Natural killer cell (primary cell): ENCODE measurements around the gene ZNF548. TPM values are rescaled to one million over a fixed set of nuclear protein-coding genes. Genes with fewer than 3 reads are reported as not detected.

Source experiments
- ATAC-seq, 3 donors: fragments of 150-1000 bp in 2 of 3; fragments of 200-7000 bp in 1 of 3; cut with Tn5 transposase; 1 replicate in 1 of 3; 2 replicates in 2 of 3; pipeline ENCODE4 v1.10.0; 2021; ENCODE audit warnings: mild to moderate bottlenecking in 2 of 3, moderate library complexity in 2 of 3
- DNase-seq, 2 donors: peaks; one replicate each; pipeline versions ENCODE4 v3.0.0 to v3.0.0-alpha.2; 2013 to 2021; ENCODE audit warnings: mixed read lengths in 1 of 2
- H3K27ac ChIP-seq: one replicate; pipeline ENCODE4 v1.5.1; 2013; ENCODE audit warnings: mild to moderate bottlenecking, low read length
- H3K27me3 ChIP-seq: one replicate; pipeline ENCODE4 v1.6.1; 2013; ENCODE audit warnings: low read length; ENCODE audit not compliant: control insufficient read depth, insufficient read depth
- H3K36me3 ChIP-seq: one replicate; pipeline ENCODE4 v1.6.1; 2013; ENCODE audit warnings: low read length; ENCODE audit not compliant: control insufficient read depth, insufficient read depth
- H3K4me1 ChIP-seq: one replicate; pipeline ENCODE4 v1.6.1; 2013; ENCODE audit warnings: low read length; ENCODE audit not compliant: control insufficient read depth, insufficient read depth
- H3K4me3 ChIP-seq: one replicate; pipeline ENCODE4 v1.5.1; 2013; ENCODE audit warnings: low read length
- H3K9me3 ChIP-seq: one replicate; pipeline ENCODE4 v1.6.1; 2013; ENCODE audit warnings: low read length; ENCODE audit not compliant: control insufficient read depth, insufficient read depth
- H3K27ac Mint-ChIP-seq, 2 donors: one replicate each; pipeline ENCODE4 v1.8.0; 2022; ENCODE audit warnings: mild to moderate bottlenecking in 2 of 2, mixed read lengths in 2 of 2, moderate library complexity in 1 of 2
- H3K27me3 Mint-ChIP-seq, 2 donors: one replicate each; pipeline ENCODE4 v1.8.0; 2022; ENCODE audit warnings: low read depth in 2 of 2, mixed read lengths in 2 of 2
- H3K36me3 Mint-ChIP-seq: one replicate; pipeline ENCODE4 v1.8.0; 2022; ENCODE audit warnings: mixed read lengths
- H3K4me1 Mint-ChIP-seq, 2 donors: one replicate each; pipeline ENCODE4 v1.8.0; 2022; ENCODE audit warnings: mixed read lengths in 2 of 2
- H3K4me3 Mint-ChIP-seq: one replicate; pipeline ENCODE4 v1.8.0; 2022; ENCODE audit warnings: mild to moderate bottlenecking, moderate library complexity, mixed read lengths
- H3K9me3 Mint-ChIP-seq, 2 donors: one replicate each; pipeline ENCODE4 v1.8.0; 2022; ENCODE audit warnings: mixed read lengths in 2 of 2
- CTCF ChIP-seq: fragments of 200-600 bp; IDR thresholded peaks from one replicate; pipeline ENCODE4 v1.8.0; 2022; ENCODE audit warnings: antibody characterized with exemption
- WGBS: methylation state at CpG from one replicate; pipeline ENCODE4 v1.1.7; 2013; ENCODE audit warnings: missing lambda C conversion rate; ENCODE audit not compliant: insufficient coverage; 5-methylcytosine and 5-hydroxymethylcytosine counted together
- intact Hi-C: fragments of 100-400 bp; cut with micrococcal nuclease; formaldehyde crosslinking; loops from one replicate; pipeline ENCODE4 v1.14.2; 2022
- total RNA-seq, 4 donors: library from RNA; stranded (reverse); fragments of 120-200 nt in 1 of 4; gene quantifications; one replicate each; pipeline versions ENCODE4 v1.2.3 to v1.2.4, GENCODE V29; 2013 to 2022

ZNF548 gene
- total RNA-seq, 3 donors from 2014 or later (not counting 1 experiment from before 2014, with no cell fraction given) = 75.5 to 104 (median 96.9) TPM

- Mint-ChIP-seq H3K4me1 (peaks cover 32 to 33% of the 10 kb centered on the region in 2 donors), H3K36me3 (peaks cover 42% of the 10 kb centered on the region), H3K27me3 (peaks cover 8 to 16% of the 10 kb centered on the region in 2 donors), H3K9me3 (peaks cover 9 to 17% of the 10 kb centered on the region in 2 donors), H3K4me3 (peak within 1 kb of the TSS; percentile 98), H3K27ac (peak within 1 kb of the TSS; percentile 95 to 97)
- Histone ChIP-seq H3K9me3 (peaks cover 25% of the 10 kb centered on the region), H3K4me3 (peak within 1 kb of the TSS; percentile 91), H3K27me3 (peaks cover 2% of the 10 kb centered on the region), H3K27ac (peak within 1 kb of the TSS; percentile 77), H3K36me3 (peaks cover 25% of the 10 kb centered on the region), H3K4me1 (peaks cover 17% of the 10 kb centered on the region)
- intact Hi-C loops = loop anchor here (1.0 to 5.0 kb wide), 6 partner anchors 12 to 110 kb away; partner anchors contain the start of genes TRAPPC2B, ZNF17, ZNF460 and ZNF543
- 3% methylated on average over 57 of the region's 57 CpGs for WGBS
- DNase-seq (peak; percentile 75 to 91), ATAC-seq (peak; percentile 94 to 99 (median 98))
- TF ChIP-seq CTCF = no peak
These were observed 38.5 kb upstream of the ZNF548 start, which contains the start of gene ZNF304 for GRCh38 chr19:57350877-57351805. Gene ZNF304, plus strand, starts transcription at chr19:57351271. Its CDS starts 394 bp downstream, at chr19:57351665.

GRCh38 chr19:57351867-57352266, 37.8 kb upstream of the ZNF548 start:
- peaks cover 9 to 20% of the 10 kb centered on the region in 2 donors for H3K9me3 Mint-ChIP-seq

GRCh38 chr19:57355916-57356315, 33.7 kb upstream of the ZNF548 start:
- no peak overlapping the region for H3K27ac Mint-ChIP-seq
- Histone ChIP-seq H3K27me3 (no peaks in the 10 kb centered on the region), H3K27ac (no peak overlapping the region), H3K36me3 (peaks cover 36% of the 10 kb centered on the region), H3K9me3 (peaks cover 56% of the 10 kb centered on the region), H3K4me3 (no peak overlapping the region), H3K4me1 (peaks cover 12% of the 10 kb centered on the region)
- no peaks in the 10 kb centered on the region for H3K27me3 Mint-ChIP-seq
- peaks cover 63% of the 10 kb centered on the region for H3K36me3 Mint-ChIP-seq
- no peak for ATAC-seq
- no peak for DNase-seq
- no peak overlapping the region for H3K4me3 Mint-ChIP-seq
- 93% methylated on average over 3 of the region's 4 CpGs for WGBS
- TF ChIP-seq CTCF = no peak
- intact Hi-C loops = no loop called here
- peaks cover 27 to 29% of the 10 kb centered on the region in 2 donors for H3K4me1 Mint-ChIP-seq
- peaks cover 9 to 20% of the 10 kb centered on the region in 2 donors for H3K9me3 Mint-ChIP-seq

More at GRCh38 chr19:57351867-57352266, 37.8 kb upstream of the ZNF548 start:
- Histone ChIP-seq H3K9me3 (peaks cover 32% of the 10 kb centered on the region), H3K4me1 (peaks cover 17% of the 10 kb centered on the region), H3K4me3 (peak overlapping the region; percentile 91), H3K27ac (no peak overlapping the region), H3K36me3 (peaks cover 33% of the 10 kb centered on the region), H3K27me3 (no peaks in the 10 kb centered on the region)
- ATAC-seq (no peak), DNase-seq (no peak)
- TF ChIP-seq CTCF = no peak
- Mint-ChIP-seq H3K27me3 (peaks cover 4 to 10% of the 10 kb centered on the region in 2 donors), H3K4me1 (peaks cover 32 to 33% of the 10 kb centered on the region in 2 donors), H3K27ac (peak overlapping the region; percentile 95 to 97), H3K36me3 (peaks cover 49% of the 10 kb centered on the region), H3K4me3 (peak overlapping the region; percentile 98)
- intact Hi-C loops = loop anchor here (1.0 to 5.0 kb wide), 6 partner anchors 11 to 111 kb away; partner anchors contain the start of genes TRAPPC2B, ZNF17, ZNF460 and ZNF543
- WGBS = 24% methylated on average over 7 of the region's 7 CpGs
